Prostate gland (tissue), 2 donors: Measurements from ENCODE around the gene TRAPPC4. TPM values are rescaled to one million over a fixed set of nuclear protein-coding genes. Genes with fewer than 3 reads are reported as not detected.
"Not testable (repeated sequence)": the region's sequence is repeated elsewhere in the genome, so short reads cannot be mapped to it uniquely, and the experiment has no call there.

Experiments
- DNase-seq: peaks from one replicate; pipeline ENCODE4 v3.0.0-alpha.2; 2019; ENCODE audit warnings: low spot score
- H3K27ac ChIP-seq, 2 donors: fragments of 200-600 bp; sonication (generic); 2 replicates each; pipeline ENCODE4 v1.5.1; 2017 to 2019
- H3K27me3 ChIP-seq: fragments of 200-600 bp; sonication (generic); replicated peaks from 2 replicates; pipeline ENCODE4 v1.5.1; 2019; ENCODE audit not compliant: insufficient read depth
- H3K36me3 ChIP-seq, 2 donors: fragments of 200-600 bp; sonication (generic); 1 replicate in 1 of 2; 2 replicates in 1 of 2; pipeline versions ENCODE4 v1.5.1 to v1.8.1; 2017 to 2019
- H3K4me1 ChIP-seq: fragments of 200-600 bp; sonication (generic); replicated peaks from 2 replicates; pipeline ENCODE4 v1.5.1; 2019
- H3K4me3 ChIP-seq, 2 donors: fragments of 200-600 bp; sonication (generic); 2 replicates each; pipeline ENCODE4 v1.5.1; 2017 to 2019
- H3K9me3 ChIP-seq: fragments of 200-600 bp; sonication (generic); 2 replicates; pipeline ENCODE4 v1.5.1; 2017
- CTCF ChIP-seq, 4 experiments: fragments of 200-600 bp in 2 of 4; fragments of 450-650 bp in 2 of 4; sonication (generic) in 2 of 4; IDR thresholded peaks; 1 replicate in 3 of 4; 2 replicates in 1 of 4; pipeline ENCODE4 v1.5.1; 2016 to 2019; ENCODE audit warnings: antibody characterized with exemption in 4 of 4, mild to moderate bottlenecking in 2 of 4, moderate library complexity in 2 of 4
- POLR2A ChIP-seq: fragments of 450-650 bp; IDR thresholded peaks from one replicate; pipeline ENCODE4 v1.6.1; 2016; ENCODE audit warnings: antibody characterized with exemption, mild to moderate bottlenecking
- POLR2AphosphoS5 ChIP-seq: sonication (generic); formaldehyde crosslinking; IDR thresholded peaks from one replicate; pipeline ENCODE4 v1.6.1; 2017; ENCODE audit warnings: antibody characterized with exemption
- WGBS: methylation state at CpG from one replicate; pipeline ENCODE4 v1.1.5; 2018; 5-methylcytosine and 5-hydroxymethylcytosine counted together
- intact Hi-C: fragments of 100-400 bp; cut with DNase I; formaldehyde crosslinking; loops from one replicate; pipeline ENCODE4 v1.14.2; 2022
- total RNA-seq, 2 donors: library from RNA; depleted of rRNA; stranded (reverse); fragments of >200 nt; gene quantifications; one replicate each; pipeline ENCODE4 v1.1.0, GENCODE V29; 2016

TRAPPC4 gene, protein sequence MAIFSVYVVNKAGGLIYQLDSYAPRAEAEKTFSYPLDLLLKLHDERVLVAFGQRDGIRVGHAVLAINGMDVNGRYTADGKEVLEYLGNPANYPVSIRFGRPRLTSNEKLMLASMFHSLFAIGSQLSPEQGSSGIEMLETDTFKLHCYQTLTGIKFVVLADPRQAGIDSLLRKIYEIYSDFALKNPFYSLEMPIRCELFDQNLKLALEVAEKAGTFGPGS
- 10 to 100 TPM; 79.8 to 83.5 TPM for total RNA-seq

GRCh38 chr11:119018074-119018938 lies at the start of gene TRAPPC4, which contains the start of gene RPS25:
Gene TRAPPC4 (plus strand): TSS chr11:119018766. CDS start chr11:119018796, 30 bp downstream.
Gene RPS25 (minus strand): TSS chr11:119018343. CDS start chr11:119018284, 59 bp downstream.
- Histone ChIP-seq H3K27me3 (no peaks in the 10 kb centered on the region), H3K27ac (peak within 1 kb of the TSS; percentile 93 to 94), H3K36me3 (peaks cover 7 to 10% of the 10 kb centered on the region in 2 donors), H3K4me1 (peaks cover 6% of the 10 kb centered on the region), H3K9me3 (no peaks in the 10 kb centered on the region), H3K4me3 (peak within 1 kb of the TSS; percentile 83 to 89)
- intact Hi-C loops = no loop called here
- WGBS = under 1% methylated on average over 63 of the region's 63 CpGs
- peak in 3 of 4 experiments; percentile 6 to 30 (median 12) for TF ChIP-seq CTCF (IDR thresholded peaks at IDR 0.05)
- peak; percentile 97 for TF ChIP-seq POLR2AphosphoS5
- TF ChIP-seq POLR2A = peak; percentile 48
- peak; percentile 96 for DNase-seq

DNA sequence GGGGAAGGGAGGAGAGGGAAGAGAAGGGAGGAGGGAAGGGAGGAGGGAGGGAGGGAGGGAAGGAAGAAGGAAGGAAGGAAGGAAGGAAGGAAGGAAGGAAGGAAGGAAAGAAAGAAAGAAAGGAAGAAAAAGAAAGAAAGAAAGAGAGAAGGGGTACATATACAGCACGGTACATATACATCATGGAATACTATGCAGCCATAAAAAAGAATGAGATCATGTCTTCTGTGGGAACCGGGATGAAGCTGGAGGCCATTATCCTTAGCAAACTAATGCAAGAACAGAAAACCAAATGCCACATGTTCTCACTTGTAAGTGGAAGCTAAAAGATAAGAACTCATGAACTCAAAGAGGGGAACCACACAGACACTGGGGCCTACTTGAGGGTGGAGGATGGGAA lies 49.1 kb upstream of the TRAPPC4 start:
- intact Hi-C loops, H3K27me3 ChIP-seq, H3K36me3 ChIP-seq, H3K4me1 ChIP-seq, H3K4me3 ChIP-seq, DNase-seq, H3K27ac ChIP-seq, H3K9me3 ChIP-seq: not testable (repeated sequence)
- WGBS = 94% methylated on average over 2 of the region's 2 CpGs

DNA sequence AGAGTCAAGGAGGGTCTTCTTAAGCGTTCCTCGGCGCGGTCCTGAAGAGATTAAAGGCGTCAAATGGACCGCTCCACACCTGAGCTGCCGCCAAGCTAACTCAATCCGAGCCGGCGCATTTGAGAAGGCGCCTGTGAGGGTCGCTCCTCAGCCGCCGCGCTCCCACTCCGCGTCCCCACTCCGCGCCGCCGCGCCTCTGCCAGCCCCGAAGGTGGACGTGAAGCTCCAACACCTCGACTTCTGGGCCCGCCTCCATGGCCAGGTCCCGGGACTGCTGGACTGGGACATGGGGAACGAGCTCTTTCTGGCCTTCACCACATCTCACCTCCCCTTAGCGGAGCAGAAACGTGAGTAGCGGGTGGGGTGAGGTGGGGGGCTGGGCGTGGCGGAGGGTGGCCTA lies 46.9 kb upstream of the TRAPPC4 start, which contains the start of gene FOXR1:
FOXR1 (plus strand) TSS at position 116 of the 400 bp plus-strand sequence; CDS start at position 287, 171 bp downstream.
- Histone ChIP-seq H3K4me3 (no peak within 1 kb of the TSS), H3K27me3 (no peaks in the 10 kb centered on the region), H3K9me3 (no peaks in the 10 kb centered on the region), H3K27ac (no peak within 1 kb of the TSS), H3K36me3 (no peaks in the 10 kb centered on the region), H3K4me1 (no peaks in the 10 kb centered on the region)
- no peak for DNase-seq
- intact Hi-C loops = no loop called here
- WGBS = 65% methylated on average over 26 of the region's 33 CpGs
- TF ChIP-seq CTCF (IDR thresholded peaks at IDR 0.05) = no peak
- TF ChIP-seq POLR2A = no peak
- TF ChIP-seq POLR2AphosphoS5 = no peak

GRCh38 chr11:118973985-118974384 lies 44.6 kb upstream of the TRAPPC4 start:
- DNase-seq = no peak
- Histone ChIP-seq H3K27me3 (no peaks in the 10 kb centered on the region), H3K36me3 (no peaks in the 10 kb centered on the region), H3K4me1 (no peaks in the 10 kb centered on the region), H3K9me3 (no peaks in the 10 kb centered on the region), H3K27ac (no peak overlapping the region), H3K4me3 (no peak overlapping the region)
- TF ChIP-seq POLR2AphosphoS5 = no peak
- TF ChIP-seq POLR2A = no peak
- TF ChIP-seq CTCF (IDR thresholded peaks at IDR 0.05) = no peak
- WGBS = 93% methylated on average over 2 of the region's 2 CpGs
- intact Hi-C loops = no loop called here
